ENCODE results near the gene CBLN3. TPM values are rescaled to one million over a fixed set of nuclear protein-coding genes. Genes with fewer than 3 reads are reported as not detected.

The CBLN3 gene
- total and polyA plus RNA-seq, 2 of the 4 experiments (the other 2 are of a cell fraction), result 0.72 to 4.5 TPM

- no peak for TF ChIP-seq RAD21 (IDR thresholded peaks at IDR 0.05; ENCODE audit: low read length)
- TF ChIP-seq NFE2L2 (IDR thresholded peaks at IDR 0.05; ENCODE audit: low read depth, low read length), result no peak
- no peak for TF ChIP-seq CEBPB (IDR thresholded peaks at IDR 0.05; ENCODE audit: low read depth, low read length)
- no peak for TF ChIP-seq RFX5 (IDR thresholded peaks at IDR 0.05; ENCODE audit: low read depth, low read length)
- TF ChIP-seq BHLHE40 (IDR thresholded peaks at IDR 0.05; ENCODE audit: low read depth, low read length), result no peak
- TF ChIP-seq CHD1 (IDR thresholded peaks at IDR 0.05; ENCODE audit: low read depth, low read length), result no peak
- TF ChIP-seq USF2 (IDR thresholded peaks at IDR 0.05; ENCODE audit: low read depth, low read length), result no peak
- TF ChIP-seq MAZ (IDR thresholded peaks at IDR 0.05; ENCODE audit: borderline replicate concordance, low read depth, low read length), result no peak
- no peak for TF ChIP-seq ELK1 (IDR thresholded peaks at IDR 0.05; ENCODE audit: borderline replicate concordance, low read depth, low read length)
- no peak for TF ChIP-seq SMC3 (IDR thresholded peaks at IDR 0.05; ENCODE audit: low read depth, low read length)
- H2BK15ac ChIP-seq (ENCODE audit: low read depth, low read length), result no peak overlapping the region
- H3K4me3 ChIP-seq (ENCODE audit: insufficient read depth, low read depth, low read length), result no peak overlapping the region
- H4K5ac ChIP-seq (ENCODE audit: low read depth, low read length), result no peak overlapping the region
- H3K4ac ChIP-seq (ENCODE audit: low read depth, low read length), result no peak overlapping the region
- in situ Hi-C loops (cut with MboI; ENCODE audit: low sequenced_read_pairs), result no loop called here
- H2AFZ ChIP-seq (replicated peaks; ENCODE audit: low read length, poor library complexity), result no peak overlapping the region
- no peak overlapping the region for H3K18ac ChIP-seq (ENCODE audit: low read depth, low read length)
- H3K4me1 ChIP-seq (ENCODE audit: control insufficient read depth, insufficient read depth, low read length), result no peaks in the 10 kb centered on the region
- no TSS peak for BruUV-seq (replicated peaks)
- H3K27me3 ChIP-seq (ENCODE audit: control insufficient read depth, insufficient read depth, low read length), result no peaks in the 10 kb centered on the region
- H2AK5ac ChIP-seq (ENCODE audit: low read depth, low read length), result no peak overlapping the region
- H3K9me3 ChIP-seq (ENCODE audit: control insufficient read depth, insufficient read depth, low read length), result 0 out of 2 replicates have a peak, but pooled peaks cover 2% of the 10 kb centered on the region
- no peak overlapping the region for H3K9ac ChIP-seq (ENCODE audit: low read depth, low read length)
- H3K14ac ChIP-seq (replicated peaks; ENCODE audit: low read depth, low read length), result no peak overlapping the region
- intact Hi-C loops (cut with micrococcal nuclease), result no loop called here
- H3K23ac ChIP-seq (ENCODE audit: low read depth, low read length), result no peak overlapping the region
- H3K36me3 ChIP-seq (ENCODE audit: control insufficient read depth, insufficient read depth, low read length), result no peaks in the 10 kb centered on the region
- H2AK9ac ChIP-seq (replicated peaks; ENCODE audit: low read depth, low read length, poor library complexity), result no peak overlapping the region
- H2BK5ac ChIP-seq (ENCODE audit: low read depth, low read length, poor library complexity, severe bottlenecking), result no peak overlapping the region
- 60% methylated on average over 2 of the region's 3 CpGs; no CpG with 5 or more reads in 1 of the 2 experiments for WGBS, 2 experiments (ENCODE audit: extremely low coverage in 2 of 2, insufficient read length in 1 of 2)
- H3K27ac ChIP-seq (ENCODE audit: insufficient read depth, low read length), result no peak overlapping the region
- ATAC-seq (ENCODE audit: low read depth) (no peak), DNase-seq (no peak)
- dilution Hi-C loops (cut with HindIII; ENCODE audit: low sequenced_read_pairs, unreplicated experiment), result no loop called here
- no peak overlapping the region for H3K4me2 ChIP-seq (ENCODE audit: low read depth, low read length)
- no peaks in the 10 kb centered on the region for H4K20me1 ChIP-seq (ENCODE audit: insufficient read depth, low read length)
- no peaks in the 10 kb centered on the region for H3K79me1 ChIP-seq (ENCODE audit: low read depth in 1 of 2, low read length in 2 of 2)
- CTCF ChIA-PET, result no interaction called here
- POLR2A ChIA-PET (ENCODE audit: unreplicated experiment), result no interaction called here
- H3K56ac ChIP-seq (ENCODE audit: extremely low read depth, insufficient read depth, low read length), result no peak overlapping the region
- no peak overlapping the region for H2BK120ac ChIP-seq (ENCODE audit: low read depth, low read length)
- H3K9me1 ChIP-seq (ENCODE audit: insufficient read depth, low read length), result no peaks in the 10 kb centered on the region
- H2BK20ac ChIP-seq (ENCODE audit: low read depth, low read length), result no peak overlapping the region
- no peak overlapping the region for H4K91ac ChIP-seq (ENCODE audit: insufficient read depth, low read depth, low read length)
- H4K8ac ChIP-seq (ENCODE audit: low read depth in 2 of 2, low read length in 2 of 2), result no peak overlapping the region
Measured at GRCh38 chr14:24459331-24459730, 29.9 kb upstream of the CBLN3 start.

Measured in IMR-90 (cell line).